ENCODE data around the gene PBX4.

The PBX4 gene

GRCh38 chr19:19524053-19524452, 94.4 kb downstream of the PBX4 start:
- DNase-seq (ENCODE audit: low spot score), result no peak

DNA sequence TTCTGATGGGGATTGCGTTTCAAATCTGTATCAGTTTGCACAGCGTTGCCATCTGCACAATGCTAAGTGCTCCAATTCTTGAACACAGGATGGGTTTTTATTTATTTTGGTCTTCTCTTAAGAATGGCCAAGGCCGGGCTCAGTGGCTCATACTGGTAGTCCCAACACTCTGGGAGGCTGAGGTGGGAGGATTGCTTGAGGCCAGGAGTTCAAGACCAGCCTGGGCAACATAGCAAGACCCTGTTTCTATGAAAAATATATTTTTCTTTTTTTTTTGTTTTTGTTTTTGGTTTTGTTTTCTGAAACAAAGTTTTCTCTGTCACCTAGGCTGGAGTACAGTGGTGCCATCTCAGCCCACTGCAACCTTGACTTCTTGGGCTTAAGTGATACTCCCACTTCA, 95.3 kb downstream of the PBX4 start:
- DNase-seq (ENCODE audit: low spot score), result no peak

DNA sequence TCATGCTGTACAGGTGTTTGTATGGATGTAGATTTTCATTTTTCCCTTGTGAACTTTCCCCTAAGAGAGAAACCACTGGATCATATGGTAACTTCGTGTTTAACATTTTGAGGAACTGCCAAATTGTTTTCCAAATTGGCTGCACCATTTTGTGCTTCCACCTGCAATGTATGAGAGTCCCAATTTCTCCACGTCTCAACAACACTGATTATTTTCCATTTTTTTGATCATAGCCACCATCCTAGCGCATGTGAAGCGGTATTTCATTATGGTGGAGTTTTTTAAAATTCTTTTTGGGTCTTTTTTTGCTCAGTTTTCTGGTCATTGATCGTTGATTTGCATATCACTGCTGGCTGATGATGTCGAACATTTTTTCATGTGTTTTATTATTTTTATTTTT, 97.5 kb downstream of the PBX4 start:
- DNase-seq (ENCODE audit: low spot score), result no peak

DNA sequence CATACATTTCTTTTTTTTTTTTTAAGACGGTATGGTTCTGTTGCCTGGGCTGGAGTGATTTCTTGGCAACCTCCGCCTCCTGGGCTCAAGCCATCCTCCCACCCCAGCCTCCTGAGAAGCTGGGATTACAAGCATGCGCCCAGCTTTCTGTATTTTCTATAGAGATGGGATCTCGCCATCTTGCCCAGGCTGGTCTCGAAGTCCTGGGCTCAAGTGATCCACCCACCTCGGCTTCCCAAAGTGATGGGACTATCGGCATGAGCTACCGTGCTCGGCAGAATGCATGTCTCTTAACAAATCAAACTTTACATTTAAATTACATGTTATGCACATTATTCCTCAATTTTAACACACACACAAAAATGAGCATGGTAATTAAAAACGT, 101.3 kb downstream of the PBX4 start:
- no peak for DNase-seq (ENCODE audit: low spot score)

DNA sequence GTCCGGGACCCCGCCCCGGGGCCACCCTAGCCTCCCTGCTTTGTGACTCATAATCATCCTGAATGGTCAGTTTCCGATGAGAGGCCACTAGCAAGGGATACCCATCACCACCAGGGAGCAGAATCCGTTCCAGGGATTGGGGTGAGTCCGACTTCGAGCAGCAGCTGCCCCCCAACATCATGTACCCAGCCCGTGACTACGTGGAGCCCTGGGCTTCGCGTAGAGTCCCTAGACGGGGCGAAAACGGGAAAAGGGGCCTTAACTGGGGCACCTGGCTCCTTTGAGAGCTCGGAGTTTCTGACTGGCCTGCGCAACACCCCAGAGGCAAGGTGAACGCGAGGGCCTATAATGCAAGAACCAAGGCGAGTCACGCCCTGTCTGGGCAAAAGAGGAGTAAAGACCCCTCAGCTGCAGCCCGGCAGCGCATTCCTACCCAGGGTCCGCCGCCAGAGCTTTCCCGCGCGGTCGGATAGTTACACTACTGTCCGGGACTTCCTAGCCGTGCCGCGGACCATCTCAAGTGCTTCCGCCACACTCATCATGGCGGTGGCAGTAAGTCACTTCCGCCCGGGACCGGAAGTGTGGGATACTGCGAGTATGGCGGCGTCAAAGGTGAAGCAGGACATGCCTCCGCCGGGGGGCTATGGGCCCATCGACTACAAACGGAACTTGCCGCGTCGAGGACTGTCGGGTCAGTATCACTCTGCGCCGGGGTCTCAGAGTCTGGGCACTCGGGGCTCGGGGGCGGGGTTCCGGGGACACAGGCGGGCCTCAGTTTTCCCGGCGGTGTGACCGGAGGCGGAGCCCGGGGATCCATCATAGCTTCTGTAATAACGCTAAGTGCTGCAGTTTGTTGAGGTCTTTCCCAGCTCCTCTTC, 102.6 kb downstream of the PBX4 start, which contains the start of gene NDUFA13:
Gene NDUFA13, plus strand, starts transcription at position 584 of the 878 bp plus-strand sequence. Its CDS starts 14 bp downstream, at position 598.
- peak; percentile 98 for DNase-seq (ENCODE audit: low spot score)

- DNase-seq (ENCODE audit: low spot score), result no peak
Measured at GRCh38 chr19:19514881-19515641, 103.4 kb downstream of the PBX4 start, which contains the start of gene TSSK6. Gene TSSK6, minus strand, starts transcription at chr19:19515548. Its CDS starts 121 bp downstream, at chr19:19515427.

DNA sequence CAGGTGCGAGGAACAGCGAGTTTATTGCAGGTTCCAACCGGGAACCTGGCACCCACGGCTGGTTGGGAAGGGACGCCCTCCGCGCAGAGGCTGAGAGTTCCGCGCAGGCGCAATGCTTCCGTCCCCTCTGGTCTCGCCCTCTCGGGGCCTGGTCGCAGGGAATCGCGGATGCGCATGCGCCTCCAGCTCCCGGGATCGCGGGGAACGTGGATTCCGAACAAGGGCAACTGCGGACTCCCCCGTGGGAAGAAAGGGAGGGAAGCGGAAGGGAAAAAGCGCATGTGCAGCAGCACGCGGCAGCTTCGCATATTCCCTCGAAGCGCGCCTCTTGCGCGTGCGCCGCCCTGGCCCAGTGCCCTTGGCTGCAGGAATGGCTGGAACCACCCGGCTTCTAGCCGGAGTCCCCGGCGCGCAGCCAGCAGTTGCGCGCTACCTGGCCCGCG, 104.3 kb downstream of the PBX4 start:
- no peak for DNase-seq (ENCODE audit: low spot score)

DNA sequence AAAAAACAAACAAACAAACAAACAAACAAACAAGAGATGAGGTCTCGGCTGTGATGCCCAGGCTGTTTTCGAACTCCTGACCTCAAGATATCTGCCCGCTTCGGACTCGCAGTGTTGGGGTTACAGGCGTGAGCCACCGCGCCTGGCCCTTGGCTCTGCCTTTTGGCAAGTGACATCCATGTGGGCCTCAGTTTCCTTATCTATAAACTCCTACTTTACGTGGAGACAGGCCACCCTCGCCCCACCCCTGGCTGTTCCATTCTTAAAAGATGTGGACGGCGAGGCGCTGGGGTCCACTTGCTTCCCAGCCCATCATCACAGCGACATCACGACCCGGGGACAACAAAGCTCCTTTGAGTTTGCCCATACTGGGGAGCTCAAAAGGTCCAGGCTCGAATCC, 104.8 kb downstream of the PBX4 start:
- no peak for DNase-seq (ENCODE audit: low spot score)
